Cardiac fibroblast (primary cell): Measurements from ENCODE around the gene PROX1.

Experiments used
- DNase-seq, 2 donors: peaks; one replicate each; pipeline versions ENCODE4 v3.0.0 to v3.0.0-alpha.2; 2010; ENCODE audit warnings: low read depth in 2 of 2
- H3K4me3 ChIP-seq, 2 donors: replicated peaks in 1 of 2; 1 replicate in 1 of 2; 2 replicates in 1 of 2; pipeline ENCODE4 v1.5.1; 2011; ENCODE audit warnings: low read depth in 2 of 2, low read length in 2 of 2, mild to moderate bottlenecking in 2 of 2, moderate library complexity in 1 of 2
- TF ChIP-seq, protein P1 (sequence below): IDR thresholded peaks from one replicate; pipeline ENCODE4 v1.5.1; 2011; ENCODE audit warnings: low read depth, mild to moderate bottlenecking, low read length, inconsistent platforms

PROX1 gene

DNA sequence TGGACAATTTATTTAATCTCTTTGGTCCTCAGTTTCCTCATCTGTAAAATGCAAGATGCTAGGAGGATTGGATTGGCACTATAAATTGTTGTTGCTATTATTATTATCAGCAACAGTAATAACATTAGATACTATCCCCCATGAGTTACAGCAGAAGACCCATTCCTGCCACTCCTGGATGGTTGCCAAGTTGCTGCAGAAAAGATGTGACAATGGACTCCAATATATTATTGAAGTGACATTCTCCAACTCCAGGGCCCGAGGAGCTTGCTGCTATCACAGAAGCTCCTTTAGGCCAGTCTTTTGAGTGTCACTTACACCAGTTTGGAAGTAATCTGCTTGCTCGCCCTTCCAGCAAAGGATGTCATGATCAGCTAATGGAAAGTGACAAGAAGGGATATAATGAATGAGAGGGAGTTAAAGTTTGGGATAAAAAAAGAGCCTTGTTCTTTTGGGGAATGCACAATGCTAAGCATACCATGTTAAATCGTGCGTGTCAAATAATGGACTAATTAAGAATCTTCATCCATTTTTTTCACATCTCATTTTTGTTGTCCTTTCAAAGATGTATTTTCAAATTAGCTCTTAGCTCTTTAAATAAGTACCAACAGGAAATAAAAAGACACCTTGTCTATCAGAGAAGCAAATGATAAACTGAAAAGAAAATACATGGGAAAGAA is 19.5 kb upstream of the PROX1 start:
- no peak overlapping the region for H3K4me3 ChIP-seq
- DNase-seq, result no peak
- TF ChIP-seq, protein P1, sequence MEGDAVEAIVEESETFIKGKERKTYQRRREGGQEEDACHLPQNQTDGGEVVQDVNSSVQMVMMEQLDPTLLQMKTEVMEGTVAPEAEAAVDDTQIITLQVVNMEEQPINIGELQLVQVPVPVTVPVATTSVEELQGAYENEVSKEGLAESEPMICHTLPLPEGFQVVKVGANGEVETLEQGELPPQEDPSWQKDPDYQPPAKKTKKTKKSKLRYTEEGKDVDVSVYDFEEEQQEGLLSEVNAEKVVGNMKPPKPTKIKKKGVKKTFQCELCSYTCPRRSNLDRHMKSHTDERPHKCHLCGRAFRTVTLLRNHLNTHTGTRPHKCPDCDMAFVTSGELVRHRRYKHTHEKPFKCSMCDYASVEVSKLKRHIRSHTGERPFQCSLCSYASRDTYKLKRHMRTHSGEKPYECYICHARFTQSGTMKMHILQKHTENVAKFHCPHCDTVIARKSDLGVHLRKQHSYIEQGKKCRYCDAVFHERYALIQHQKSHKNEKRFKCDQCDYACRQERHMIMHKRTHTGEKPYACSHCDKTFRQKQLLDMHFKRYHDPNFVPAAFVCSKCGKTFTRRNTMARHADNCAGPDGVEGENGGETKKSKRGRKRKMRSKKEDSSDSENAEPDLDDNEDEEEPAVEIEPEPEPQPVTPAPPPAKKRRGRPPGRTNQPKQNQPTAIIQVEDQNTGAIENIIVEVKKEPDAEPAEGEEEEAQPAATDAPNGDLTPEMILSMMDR, result no peak

- TF ChIP-seq, protein P1, result no peak
- H3K4me3 ChIP-seq, result no peak overlapping the region
- no peak for DNase-seq
Measured at GRCh38 chr1:213969958-213970555, 17.7 kb upstream of the PROX1 start.

GRCh38 chr1:213972141-213972540 is 15.6 kb upstream of the PROX1 start:
- DNase-seq, result no peak
- H3K4me3 ChIP-seq, result no peak overlapping the region
- TF ChIP-seq, protein P1, result no peak

DNA sequence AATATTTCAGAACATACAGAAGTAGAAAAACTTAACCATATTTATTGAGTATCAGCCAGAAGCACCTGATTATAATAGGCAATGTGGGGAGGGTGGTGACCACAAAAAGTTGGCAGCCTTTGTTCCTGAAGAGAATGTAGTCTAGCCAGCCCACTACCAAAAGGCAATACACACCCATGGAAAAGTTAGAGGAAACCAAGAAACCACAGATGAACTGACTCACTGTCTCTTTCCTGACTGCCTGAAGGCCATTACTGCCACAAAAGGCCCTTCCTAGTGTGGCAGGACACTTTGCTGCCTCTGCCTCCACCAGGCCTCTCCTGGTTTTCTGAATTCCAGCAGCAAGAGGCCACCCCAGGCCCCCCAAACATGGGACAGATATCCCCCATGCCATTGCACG is 14.6 kb upstream of the PROX1 start:
- no peak overlapping the region for H3K4me3 ChIP-seq
- TF ChIP-seq, protein P1, result no peak
- DNase-seq, result no peak

- H3K4me3 ChIP-seq, result no peak overlapping the region
- TF ChIP-seq, protein P1, result no peak
- no peak for DNase-seq
Measured at GRCh38 chr1:213976665-213977485, 10.9 kb upstream of the PROX1 start.

DNA sequence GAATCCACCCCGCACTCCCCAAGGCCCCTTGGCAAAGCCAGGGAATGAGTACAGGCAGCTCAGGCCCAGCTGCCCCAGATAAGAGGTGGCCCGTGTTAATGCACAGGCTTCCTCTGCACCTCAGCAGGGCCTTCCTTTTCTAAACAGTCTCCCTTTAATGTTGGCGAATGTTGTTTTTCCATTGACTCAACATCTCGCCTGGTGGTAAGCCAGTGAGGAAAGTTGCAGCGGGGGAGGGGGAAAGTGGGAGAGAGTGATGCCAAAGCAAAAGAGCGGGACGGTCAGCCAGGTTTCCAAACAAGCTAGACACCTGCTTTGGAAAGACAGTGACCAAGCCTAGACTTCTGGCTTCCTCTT is 10.3 kb upstream of the PROX1 start:
- DNase-seq, result no peak
- TF ChIP-seq, protein P1, result no peak
- H3K4me3 ChIP-seq, result no peak overlapping the region
